Embryonic facial prominence (tissue), 1 donor: ENCODE results near the gene FTH1.

Source experiments
- DNase-seq: peaks from one replicate; pipeline ENCODE4 v3.0.0-alpha.2; 2016; ENCODE audit errors: extremely low spot score

Gene FTH1

DNA sequence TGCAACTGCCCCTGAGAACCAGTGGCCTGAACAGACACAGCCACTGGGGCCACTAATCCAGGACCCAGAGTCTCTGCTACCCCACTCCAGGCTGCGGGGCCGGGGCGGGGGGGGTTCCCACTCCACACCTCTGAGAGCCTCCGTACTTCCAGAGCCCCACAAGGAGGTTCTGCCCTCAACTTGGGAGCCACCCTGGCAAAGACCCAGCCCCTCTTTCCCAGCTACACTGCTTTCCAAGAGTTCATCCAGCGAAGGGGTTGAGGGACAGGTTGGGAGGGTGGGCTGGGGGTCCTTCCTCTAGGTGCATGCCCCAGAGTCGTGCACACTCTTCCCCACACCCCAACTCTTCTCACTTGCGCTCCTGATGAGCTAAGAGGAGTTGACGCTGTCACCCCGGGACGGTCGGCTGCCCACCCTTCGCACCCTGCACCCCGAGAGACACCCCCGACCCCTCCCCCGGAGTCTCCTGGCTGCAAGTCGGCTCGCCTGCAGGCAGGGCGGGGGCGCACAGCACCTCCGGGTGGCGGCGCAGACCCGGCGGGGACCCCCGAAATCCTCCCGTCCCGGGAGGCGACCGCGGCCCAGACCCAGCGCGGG is 50.6 kb downstream of the FTH1 start:
- DNase-seq = no peak

DNA sequence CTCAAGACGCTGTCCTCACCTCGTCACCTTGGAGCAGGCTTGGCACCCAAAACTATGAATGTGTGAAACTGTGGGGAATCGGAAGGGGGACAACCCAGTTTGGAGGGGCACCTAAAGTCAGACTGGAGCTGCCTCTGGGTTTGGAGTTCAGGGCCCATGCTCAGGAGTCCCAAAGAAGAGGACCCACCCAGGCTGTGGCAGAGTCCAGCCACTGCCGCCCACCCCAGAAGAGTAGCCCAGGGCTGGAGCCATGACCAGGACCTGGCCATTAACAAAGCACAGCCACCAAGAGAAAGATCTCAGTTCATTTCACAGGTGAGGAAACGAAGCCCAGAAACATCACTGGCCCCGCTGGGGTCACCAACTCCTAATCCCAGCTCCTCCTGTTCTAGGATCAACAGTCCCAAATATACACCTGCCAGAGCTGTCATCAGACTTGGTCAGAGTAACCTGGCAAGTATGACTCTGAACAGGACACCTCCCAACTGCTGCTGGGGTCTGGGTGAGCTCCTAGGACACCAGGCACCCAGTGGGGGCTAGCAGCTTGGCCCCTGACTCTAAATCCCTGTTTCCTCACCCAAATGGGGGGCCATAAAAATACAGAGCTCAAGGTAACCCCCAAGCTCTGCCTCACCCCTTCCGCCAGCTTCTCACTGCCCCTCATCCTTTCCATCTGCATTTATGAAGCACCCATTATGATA is 52.8 kb downstream of the FTH1 start:
- no peak for DNase-seq
